GM12892 (cell line): Measurements from ENCODE around the gene COLEC12.

Source experiments
- DNase-seq: peaks from one replicate; pipeline ENCODE4 v3.0.0; 2011; ENCODE audit not compliant: insufficient read length
- FAIRE-seq: peaks from 2 replicates; lab custom pipeline; 2011; peaks lifted over from hg19 to GRCh38; lab: Jason Lieb, UNC
- POLR2A ChIP-seq: IDR thresholded peaks from 2 replicates; pipeline ENCODE4 v1.6.1; 2011; ENCODE audit warnings: low read depth, low read length, control low read depth
- POLR2AphosphoS5 ChIP-seq: IDR thresholded peaks from 2 replicates; pipeline ENCODE4 v1.6.1; 2011; ENCODE audit warnings: low read depth, low read length, control low read depth
- TAF1 ChIP-seq: IDR thresholded peaks from 2 replicates; pipeline ENCODE4 v1.6.1; 2011; ENCODE audit warnings: low read depth, mild to moderate bottlenecking, control low read depth, low read length, borderline replicate concordance

The COLEC12 gene

GRCh38 chr18:332007-332406 is 168.5 kb downstream of the COLEC12 start:
- TF ChIP-seq POLR2A (no peak), POLR2AphosphoS5 (no peak), TAF1 (no peak)
- no peak for DNase-seq

GRCh38 chr18:331221-331821 is 169.2 kb downstream of the COLEC12 start:
- TF ChIP-seq POLR2AphosphoS5 (no peak), POLR2A (no peak), TAF1 (no peak)
- no peak for FAIRE-seq
- DNase-seq: no peak

More at GRCh38 chr18:332007-332406, 168.5 kb downstream of the COLEC12 start:
- FAIRE-seq: no peak

GRCh38 chr18:328928-329327 is 171.6 kb downstream of the COLEC12 start:
- DNase-seq (no peak), FAIRE-seq (no peak)
- TF ChIP-seq POLR2A (no peak), TAF1 (no peak), POLR2AphosphoS5 (no peak)

GRCh38 chr18:326846-327245 is 173.7 kb downstream of the COLEC12 start:
- no peak for TF ChIP-seq POLR2AphosphoS5
- no peak for TF ChIP-seq TAF1
- TF ChIP-seq POLR2A: no peak
- DNase-seq (no peak), FAIRE-seq (no peak)

- no peak for FAIRE-seq
- TF ChIP-seq POLR2A (no peak), POLR2AphosphoS5 (no peak)
- DNase-seq: no peak
These were observed 177.3 kb downstream of the COLEC12 start for GRCh38 chr18:323253-323622.

- TF ChIP-seq POLR2A (no peak), POLR2AphosphoS5 (no peak), TAF1 (no peak)
- FAIRE-seq: no peak
- DNase-seq: no peak
These were observed 178.5 kb downstream of the COLEC12 start for GRCh38 chr18:321865-322467.

GRCh38 chr18:320155-320554 is 180.3 kb downstream of the COLEC12 start:
- DNase-seq (no peak), FAIRE-seq (no peak)
- TF ChIP-seq POLR2A (no peak), POLR2AphosphoS5 (no peak), TAF1 (no peak)

- no peak for FAIRE-seq
- DNase-seq: no peak
- TF ChIP-seq TAF1: no peak
These were observed 180.8 kb downstream of the COLEC12 start for GRCh38 chr18:319720-320119.

- FAIRE-seq (no peak), DNase-seq (no peak)
- no peak for TF ChIP-seq TAF1
- no peak for TF ChIP-seq POLR2AphosphoS5
- no peak for TF ChIP-seq POLR2A
These were observed 181.7 kb downstream of the COLEC12 start for GRCh38 chr18:318791-319291.

- DNase-seq (no peak), FAIRE-seq (no peak)
- TF ChIP-seq TAF1: no peak
- no peak for TF ChIP-seq POLR2AphosphoS5
- no peak for TF ChIP-seq POLR2A
These were observed 182.9 kb downstream of the COLEC12 start for GRCh38 chr18:317618-318017.

- no peak for FAIRE-seq
- no peak for DNase-seq
- TF ChIP-seq TAF1 (no peak), POLR2A (no peak), POLR2AphosphoS5 (no peak)
These were observed 184.1 kb downstream of the COLEC12 start for GRCh38 chr18:316393-316792.

- TF ChIP-seq TAF1: no peak
- DNase-seq (no peak), FAIRE-seq (no peak)
These were observed 186.6 kb downstream of the COLEC12 start for GRCh38 chr18:313931-314330.

GRCh38 chr18:312415-312814 is 188.1 kb downstream of the COLEC12 start:
- FAIRE-seq (no peak), DNase-seq (no peak)
- no peak for TF ChIP-seq POLR2A
- TF ChIP-seq TAF1: no peak
- TF ChIP-seq POLR2AphosphoS5: no peak
